Transverse colon (tissue), 4 donors: ENCODE data around the gene ZNF827. TPM values are rescaled to one million over a fixed set of nuclear protein-coding genes. Genes with fewer than 3 reads are reported as not detected.

Source experiments
- DNase-seq: peaks from one replicate; pipeline ENCODE4 v3.0.0-alpha.2; 2019
- H3K27ac ChIP-seq, 4 donors: fragments of 200-600 bp; sonication (generic); 2 replicates each; pipeline ENCODE4 v1.5.1; 2016 to 2018; ENCODE audit warnings: inconsistent platforms in 4 of 4
- H3K27me3 ChIP-seq: fragments of 200-600 bp; sonication (generic); 2 replicates; pipeline ENCODE4 v1.5.1; 2017; ENCODE audit warnings: inconsistent platforms
- H3K36me3 ChIP-seq, 4 donors: fragments of 200-600 bp; sonication (generic); 2 replicates each; pipeline ENCODE4 v1.5.1; 2017 to 2019; ENCODE audit warnings: inconsistent platforms in 4 of 4
- H3K4me1 ChIP-seq, 4 donors: fragments of 200-600 bp; sonication (generic); 2 replicates each; pipeline ENCODE4 v1.5.1; 2017 to 2020; ENCODE audit warnings: inconsistent platforms in 4 of 4
- H3K4me3 ChIP-seq, 4 donors: fragments of 200-600 bp; sonication (generic); 1 replicate in 1 of 4; 2 replicates in 3 of 4; pipeline versions ENCODE4 v1.5.1 to v1.6.1; 2017 to 2019; ENCODE audit warnings: inconsistent platforms in 4 of 4
- H3K9me3 ChIP-seq, 2 donors: fragments of 200-600 bp; sonication (generic); 2 replicates each; pipeline ENCODE4 v1.5.1; 2017 to 2019; ENCODE audit warnings: inconsistent platforms in 2 of 2
- EP300 ChIP-seq: sonication (generic); formaldehyde crosslinking; IDR thresholded peaks from one replicate; pipeline ENCODE4 v1.6.1; 2017; ENCODE audit warnings: antibody characterized with exemption, low read depth
- POLR2A ChIP-seq: fragments of 450-650 bp; IDR thresholded peaks from one replicate; pipeline ENCODE4 v1.6.1; 2016; ENCODE audit warnings: antibody characterized with exemption, mild to moderate bottlenecking, moderate library complexity
- POLR2AphosphoS5 ChIP-seq, 3 donors: sonication (generic); formaldehyde crosslinking; IDR thresholded peaks; one replicate each; pipeline ENCODE4 v1.6.1; 2016; ENCODE audit warnings: antibody characterized with exemption in 3 of 3
- WGBS, 2 donors: methylation state at CpG; one replicate each; pipeline ENCODE4 v1.1.5; 2018; ENCODE audit warnings: low coverage in 1 of 2; 5-methylcytosine and 5-hydroxymethylcytosine counted together
- in situ Hi-C, 4 donors: fragments of 200-750 bp; cut with MboI; loops; one replicate each; pipeline versions ENCODE4 v1.15.0 to v1.15.1; 2017; ENCODE audit warnings: low sequenced_read_pairs in 3 of 4, low pct_ligation_motif_present in 1 of 4, low pct_unique_long_range_greater_than_20kb in 1 of 4
- intact Hi-C: fragments of 100-400 bp; cut with DNase I; formaldehyde crosslinking; loops from one replicate; pipeline ENCODE4 v1.15.1; 2023; ENCODE audit warnings: low total_unique reads
- total RNA-seq, 4 donors: library from RNA; depleted of rRNA; stranded (reverse); fragments of >200 nt; gene quantifications; one replicate each; pipeline ENCODE4 v1.1.0, GENCODE V29; 2016
- TF ChIP-seq, protein P1 (sequence below), 5 experiments: fragments of 200-600 bp in 3 of 5; fragments of 450-650 bp in 2 of 5; sonication (generic) in 3 of 5; IDR thresholded peaks; 1 replicate in 2 of 5; 2 replicates in 3 of 5; pipeline ENCODE4 v1.5.1; 2016 to 2017; ENCODE audit warnings: antibody characterized with exemption in 5 of 5, inconsistent platforms in 3 of 5, mild to moderate bottlenecking in 2 of 5, moderate library complexity in 1 of 5

Gene ZNF827
- total RNA-seq, 4 donors from 2014 or later = 22.5 to 61.3 (median 29.2) TPM

DNA sequence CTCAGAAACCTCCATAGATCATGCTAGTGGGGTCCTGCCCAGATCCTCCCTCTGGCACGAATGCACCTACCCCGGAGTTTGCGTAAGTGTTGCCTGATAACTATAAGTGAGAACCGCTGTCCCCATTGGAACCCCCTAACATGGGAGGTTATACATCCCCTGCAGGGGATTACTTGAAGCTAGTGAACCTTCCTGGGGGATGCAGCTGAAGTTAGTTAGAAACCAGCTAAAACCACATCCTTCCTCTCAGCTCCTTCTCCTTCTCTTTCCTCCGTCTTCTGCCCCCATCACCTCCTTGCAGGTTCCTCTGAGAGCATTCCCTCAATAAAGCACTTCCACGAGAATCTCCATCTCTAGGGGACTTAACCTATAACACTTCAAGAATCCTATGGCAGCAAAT is 95.0 kb downstream of the ZNF827 start:
- no peak for DNase-seq
- Histone ChIP-seq H3K27me3 (no peaks in the 10 kb centered on the region), H3K27ac (no peak overlapping the region), H3K4me3 (no peak overlapping the region), H3K9me3 (no peaks in the 10 kb centered on the region), H3K4me1 (peaks cover 0 to 4% (median 0%) of the 10 kb centered on the region in 4 donors), H3K36me3 (peaks cover 0 to 4% (median 0%) of the 10 kb centered on the region in 4 donors)
- intact Hi-C loops (no loop called here), in situ Hi-C loops (no loop called here)
- no peak for TF ChIP-seq POLR2A
- no peak for TF ChIP-seq EP300
- TF ChIP-seq, protein P1, sequence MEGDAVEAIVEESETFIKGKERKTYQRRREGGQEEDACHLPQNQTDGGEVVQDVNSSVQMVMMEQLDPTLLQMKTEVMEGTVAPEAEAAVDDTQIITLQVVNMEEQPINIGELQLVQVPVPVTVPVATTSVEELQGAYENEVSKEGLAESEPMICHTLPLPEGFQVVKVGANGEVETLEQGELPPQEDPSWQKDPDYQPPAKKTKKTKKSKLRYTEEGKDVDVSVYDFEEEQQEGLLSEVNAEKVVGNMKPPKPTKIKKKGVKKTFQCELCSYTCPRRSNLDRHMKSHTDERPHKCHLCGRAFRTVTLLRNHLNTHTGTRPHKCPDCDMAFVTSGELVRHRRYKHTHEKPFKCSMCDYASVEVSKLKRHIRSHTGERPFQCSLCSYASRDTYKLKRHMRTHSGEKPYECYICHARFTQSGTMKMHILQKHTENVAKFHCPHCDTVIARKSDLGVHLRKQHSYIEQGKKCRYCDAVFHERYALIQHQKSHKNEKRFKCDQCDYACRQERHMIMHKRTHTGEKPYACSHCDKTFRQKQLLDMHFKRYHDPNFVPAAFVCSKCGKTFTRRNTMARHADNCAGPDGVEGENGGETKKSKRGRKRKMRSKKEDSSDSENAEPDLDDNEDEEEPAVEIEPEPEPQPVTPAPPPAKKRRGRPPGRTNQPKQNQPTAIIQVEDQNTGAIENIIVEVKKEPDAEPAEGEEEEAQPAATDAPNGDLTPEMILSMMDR (IDR thresholded peaks at IDR 0.05) = no peak
- TF ChIP-seq POLR2AphosphoS5 (IDR thresholded peaks at IDR 0.05) = no peak
- 63 to 85% methylated on average over 2 to 6 of the region's 6 CpGs for WGBS, 2 donors

DNA sequence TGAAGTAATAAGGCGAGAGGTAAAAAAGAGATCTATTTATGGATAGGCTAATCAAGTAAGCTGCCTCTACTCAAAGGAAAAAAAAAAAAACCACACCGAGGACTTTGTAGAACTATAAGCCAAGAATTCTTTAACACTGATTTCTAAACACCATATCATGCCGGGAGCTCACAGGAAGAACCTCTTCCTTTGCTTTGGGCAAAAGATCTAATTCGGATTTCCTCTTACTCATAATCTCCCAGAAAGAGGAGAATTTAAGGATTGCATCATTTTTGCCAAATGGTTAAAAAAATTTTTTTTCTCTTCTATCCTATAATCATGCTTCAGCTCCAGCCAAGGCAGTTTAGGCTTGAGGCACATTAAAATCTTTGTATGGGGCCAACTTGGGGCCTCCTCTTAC is 95.5 kb downstream of the ZNF827 start:
- 76 to 79% methylated on average over 4 of the region's 4 CpGs for WGBS, 2 donors
- Histone ChIP-seq H3K27me3 (no peaks in the 10 kb centered on the region), H3K4me1 (peaks cover 0 to 4% (median 0%) of the 10 kb centered on the region in 4 donors), H3K27ac (no peak overlapping the region), H3K9me3 (no peaks in the 10 kb centered on the region), H3K4me3 (no peak overlapping the region), H3K36me3 (peaks cover 0 to 4% (median 0%) of the 10 kb centered on the region in 4 donors)
- in situ Hi-C loops (no loop called here), intact Hi-C loops (no loop called here)
- TF ChIP-seq POLR2AphosphoS5 (IDR thresholded peaks at IDR 0.05) = no peak
- TF ChIP-seq POLR2A = no peak
- TF ChIP-seq, protein P1 (IDR thresholded peaks at IDR 0.05) = no peak
- no peak for TF ChIP-seq EP300
- no peak for DNase-seq

- peaks cover 0 to 4% (median 0%) of the 10 kb centered on the region in 4 donors for H3K4me1 ChIP-seq
- no peak overlapping the region for H3K27ac ChIP-seq
- no peaks in the 10 kb centered on the region for H3K9me3 ChIP-seq
- no peak overlapping the region for H3K4me3 ChIP-seq
- no peak for TF ChIP-seq EP300
- no peaks in the 10 kb centered on the region for H3K27me3 ChIP-seq
- in situ Hi-C loops = no loop called here
- no peak for DNase-seq
- 91 to 98% methylated on average over 7 to 11 of the region's 11 CpGs for WGBS, 2 donors
- intact Hi-C loops = no loop called here
- peaks cover 0 to 4% (median 0%) of the 10 kb centered on the region in 4 donors for H3K36me3 ChIP-seq
These were observed 96.3 kb downstream of the ZNF827 start for GRCh38 chr4:145842224-145842887.

GRCh38 chr4:145840801-145841200 is 97.8 kb downstream of the ZNF827 start:
- Histone ChIP-seq H3K27me3 (no peaks in the 10 kb centered on the region), H3K36me3 (peaks cover 0 to 3% (median 0%) of the 10 kb centered on the region in 4 donors), H3K4me3 (no peak overlapping the region), H3K9me3 (no peaks in the 10 kb centered on the region), H3K27ac (no peak overlapping the region), H3K4me1 (peaks cover 0 to 4% (median 0%) of the 10 kb centered on the region in 4 donors)
- intact Hi-C loops = no loop called here
- no peak for DNase-seq
- 94 to 95% methylated on average over 3 of the region's 3 CpGs for WGBS, 2 donors
- TF ChIP-seq POLR2AphosphoS5 (IDR thresholded peaks at IDR 0.05) (no peak), POLR2A (no peak), EP300 (no peak)
- TF ChIP-seq, protein P1 (IDR thresholded peaks at IDR 0.05) = no peak
- in situ Hi-C loops = no loop called here
